DOHH2 (cell line): Measurements from ENCODE around the gene DOCK10.

ENCODE experiments used
- CTCF ChIP-seq: fragments of 200-600 bp; sonication (generic); IDR thresholded peaks from one replicate; pipeline ENCODE4 v1.5.1; 2014; ENCODE audit warnings: antibody characterized with exemption, mild to moderate bottlenecking, low read depth, low read length; ENCODE audit not compliant: poor library complexity, severe bottlenecking
- EZH2phosphoT487 ChIP-seq: fragments of 200-600 bp; sonication (generic); IDR thresholded peaks from 2 replicates; pipeline ENCODE4 v1.6.1; 2017; ENCODE audit warnings: borderline replicate concordance, mild to moderate bottlenecking, antibody characterized with exemption, low read length, moderate library complexity, mixed read lengths

- TF ChIP-seq CTCF: no peak
- no peak for TF ChIP-seq EZH2phosphoT487
Observed at GRCh38 chr2:224883172-224883516, 159.1 kb downstream of the DOCK10 start.
